Measurements from ENCODE around the gene THOC2.

- TF ChIP-seq CTCF (conservative IDR thresholded peaks at IDR 0.05; ENCODE audit: low read length) (no peak), EZH2phosphoT487 (IDR thresholded peaks at IDR 0.05; ENCODE audit: borderline replicate concordance) (no peak)
These were observed 106.9 kb downstream of the THOC2 start for GRCh38 chrX:123625952-123626351.

All from Loucy (cell line).